ENCODE measurements around the gene SUGCT. TPM values are rescaled to one million over a fixed set of nuclear protein-coding genes. Genes with fewer than 3 reads are reported as not detected.

SUGCT gene
- polyA plus RNA-seq, 1 experiment, result 12.5 TPM

- Histone ChIP-seq H3K27ac (ENCODE audit: low read depth, low read length) (no peak overlapping the region), H3K9me3 (ENCODE audit: control insufficient read depth, insufficient read depth, low read length) (no peaks in the 10 kb centered on the region), H3K27me3 (ENCODE audit: control insufficient read depth, insufficient read depth, low read length) (no peaks in the 10 kb centered on the region), H3K4me3 (ENCODE audit: low read depth, low read length) (no peak overlapping the region)
- DNase-seq (ENCODE audit: low read depth, low spot score), result no peak
- ChIA-PET CTCF (no interaction called here), POLR2A (no interaction called here)
- TF ChIP-seq CTCF (IDR thresholded peaks at IDR 0.05; ENCODE audit: low read depth, low read length), result no peak
These were observed 364.9 kb downstream of the SUGCT start for GRCh38 chr7:40499718-40500117.

- TF ChIP-seq CTCF (IDR thresholded peaks at IDR 0.05; ENCODE audit: low read depth, low read length), result no peak
- CTCF ChIA-PET, result no interaction called here
- DNase-seq (ENCODE audit: low read depth, low spot score), result no peak
- Histone ChIP-seq H3K27ac (ENCODE audit: low read depth, low read length) (no peak overlapping the region), H3K27me3 (ENCODE audit: control insufficient read depth, insufficient read depth, low read length) (no peaks in the 10 kb centered on the region), H3K4me3 (ENCODE audit: low read depth, low read length) (no peak overlapping the region), H3K9me3 (ENCODE audit: control insufficient read depth, insufficient read depth, low read length) (no peaks in the 10 kb centered on the region)
- POLR2A ChIA-PET, result no interaction called here
These were observed 365.4 kb downstream of the SUGCT start for GRCh38 chr7:40500219-40500618.

GRCh38 chr7:40502359-40502758 is 367.6 kb downstream of the SUGCT start:
- Histone ChIP-seq H3K27me3 (ENCODE audit: control insufficient read depth, insufficient read depth, low read length) (no peaks in the 10 kb centered on the region), H3K9me3 (ENCODE audit: control insufficient read depth, insufficient read depth, low read length) (no peaks in the 10 kb centered on the region), H3K4me3 (ENCODE audit: low read depth, low read length) (no peak overlapping the region), H3K27ac (ENCODE audit: low read depth, low read length) (no peak overlapping the region)
- DNase-seq (ENCODE audit: low read depth, low spot score), result no peak
- TF ChIP-seq CTCF (IDR thresholded peaks at IDR 0.05; ENCODE audit: low read depth, low read length), result no peak
- CTCF ChIA-PET, result interaction anchor here (1.2 kb wide), 1 partner anchor 269 kb away, joined by 3 read pairs; no protein-coding TSS in a partner anchor
- POLR2A ChIA-PET, result no interaction called here

GRCh38 chr7:40506158-40506557 is 371.4 kb downstream of the SUGCT start:
- ChIA-PET CTCF (no interaction called here), POLR2A (no interaction called here)
- TF ChIP-seq CTCF (IDR thresholded peaks at IDR 0.05; ENCODE audit: low read depth, low read length), result no peak

GRCh38 chr7:40507166-40507565 is 372.4 kb downstream of the SUGCT start:
- H3K4me3 ChIP-seq (ENCODE audit: low read depth, low read length), result no peak overlapping the region
- no peaks in the 10 kb centered on the region for H3K9me3 ChIP-seq (ENCODE audit: control insufficient read depth, insufficient read depth, low read length)
- H3K27me3 ChIP-seq (ENCODE audit: control insufficient read depth, insufficient read depth, low read length), result no peaks in the 10 kb centered on the region
- no peak for TF ChIP-seq CTCF (IDR thresholded peaks at IDR 0.05; ENCODE audit: low read depth, low read length)
- ChIA-PET POLR2A (no interaction called here), CTCF (interaction anchor here (1.1 kb wide), 2 partner anchors 98 to 274 kb away, joined by 3 read pairs; no protein-coding TSS in a partner anchor)
- no peak overlapping the region for H3K27ac ChIP-seq (ENCODE audit: low read depth, low read length)
- DNase-seq (ENCODE audit: low read depth, low spot score), result no peak

More at GRCh38 chr7:40506158-40506557, 371.4 kb downstream of the SUGCT start:
- Histone ChIP-seq H3K9me3 (ENCODE audit: control insufficient read depth, insufficient read depth, low read length) (no peaks in the 10 kb centered on the region), H3K27ac (ENCODE audit: low read depth, low read length) (no peak overlapping the region), H3K27me3 (ENCODE audit: control insufficient read depth, insufficient read depth, low read length) (no peaks in the 10 kb centered on the region), H3K4me3 (ENCODE audit: low read depth, low read length) (no peak overlapping the region)
- DNase-seq (ENCODE audit: low read depth, low spot score), result no peak

All from AG04450 (cell line).